AG08396 (cell line): Measurements from ENCODE around the gene SYF2.
"Not testable (repeated sequence)": the region's sequence is repeated elsewhere in the genome, so short reads cannot be mapped to it uniquely, and the experiment has no call there.

Experiments used
- DNase-seq: peaks from one replicate; pipeline ENCODE4 v3.0.0; 2012; ENCODE audit warnings: low spot score, mixed read lengths

Gene SYF2

DNA sequence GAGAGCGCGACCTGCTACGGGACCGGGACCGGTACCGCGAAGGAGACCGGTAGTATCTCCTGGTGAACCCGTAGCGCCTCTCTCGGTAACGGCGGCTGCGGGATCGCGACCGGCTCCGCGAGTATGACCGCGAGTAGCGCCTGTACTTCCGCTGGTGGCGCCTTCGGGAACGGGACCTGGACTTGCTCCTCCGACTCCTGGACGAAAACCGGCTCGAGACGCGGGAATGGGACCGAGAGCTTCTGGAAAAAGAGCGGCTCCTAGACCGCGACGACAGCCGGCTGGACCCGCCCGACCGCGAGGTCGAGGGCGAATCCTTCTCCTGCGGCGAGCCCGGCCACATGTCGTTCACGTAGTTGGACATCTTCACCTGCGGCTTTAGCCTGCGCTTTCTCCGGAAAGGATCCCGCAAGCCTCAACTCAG is 14.3 kb upstream of the SYF2 start:
- no peak for DNase-seq

- peak; percentile 48 for DNase-seq
Observed at GRCh38 chr1:25245809-25246599, 13.7 kb upstream of the SYF2 start.

- DNase-seq, result no peak
Observed at GRCh38 chr1:25245393-25245792, 13.1 kb upstream of the SYF2 start.

DNA sequence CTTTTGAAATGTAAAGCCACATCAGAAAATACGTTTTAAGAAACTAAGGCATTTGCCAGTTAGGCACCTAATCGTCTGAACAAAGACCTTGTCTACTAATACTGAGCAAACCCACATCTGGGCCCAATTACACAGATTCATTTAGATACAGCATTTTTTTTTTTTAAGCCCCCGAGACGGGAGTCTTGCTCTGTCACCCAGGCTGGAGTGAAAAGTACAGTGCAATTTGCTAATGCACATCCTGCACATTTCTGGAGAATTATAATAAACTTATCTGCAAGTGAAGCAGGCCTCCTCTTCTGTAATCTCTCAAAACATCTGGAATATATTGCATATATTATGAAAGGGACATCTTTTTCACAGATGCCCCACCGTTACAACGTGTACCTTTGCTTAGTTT is 11.6 kb upstream of the SYF2 start:
- no peak for DNase-seq

DNA sequence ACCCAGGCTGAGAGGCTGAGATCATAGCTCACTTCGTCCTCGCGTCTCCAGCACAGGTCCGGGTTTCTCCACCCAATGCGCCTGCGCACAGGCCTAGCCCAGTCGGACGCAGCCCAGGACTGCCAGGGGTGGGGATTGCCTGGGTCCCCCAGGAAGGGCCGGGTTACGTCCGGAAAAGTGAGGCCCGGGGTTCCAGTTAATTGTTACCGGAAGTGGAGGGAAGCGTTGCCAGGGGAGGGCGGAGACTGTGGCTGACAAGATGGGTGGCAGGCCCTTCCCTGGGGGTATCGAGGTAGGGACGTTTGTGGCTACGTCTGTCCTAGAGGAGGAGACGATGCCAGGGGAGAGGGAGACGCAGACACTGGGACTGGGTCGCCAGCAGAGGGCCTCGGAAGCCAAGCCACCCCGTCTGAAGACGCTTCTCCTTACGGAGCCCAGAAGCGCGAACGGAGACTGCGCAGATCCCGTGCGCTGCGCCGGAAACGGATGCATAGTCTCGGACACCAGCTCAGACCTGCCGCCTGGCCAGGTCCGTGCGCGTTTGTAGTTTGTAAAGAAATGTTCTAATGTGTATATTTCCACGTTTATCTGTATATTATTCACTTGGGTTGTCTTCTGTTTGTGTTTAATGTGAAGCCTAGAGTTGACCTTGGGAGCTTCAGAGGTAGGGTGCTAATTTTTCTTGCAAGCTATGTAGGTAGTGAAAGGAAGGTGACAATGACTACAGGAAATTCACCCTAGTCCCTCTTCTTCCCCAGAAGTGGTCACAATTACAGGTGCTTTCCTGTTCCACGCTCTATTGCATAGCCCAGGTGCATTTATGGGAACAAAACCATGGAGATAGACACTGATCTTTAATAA is 7.6 kb upstream of the SYF2 start:
- peak; percentile 89 for DNase-seq

DNA sequence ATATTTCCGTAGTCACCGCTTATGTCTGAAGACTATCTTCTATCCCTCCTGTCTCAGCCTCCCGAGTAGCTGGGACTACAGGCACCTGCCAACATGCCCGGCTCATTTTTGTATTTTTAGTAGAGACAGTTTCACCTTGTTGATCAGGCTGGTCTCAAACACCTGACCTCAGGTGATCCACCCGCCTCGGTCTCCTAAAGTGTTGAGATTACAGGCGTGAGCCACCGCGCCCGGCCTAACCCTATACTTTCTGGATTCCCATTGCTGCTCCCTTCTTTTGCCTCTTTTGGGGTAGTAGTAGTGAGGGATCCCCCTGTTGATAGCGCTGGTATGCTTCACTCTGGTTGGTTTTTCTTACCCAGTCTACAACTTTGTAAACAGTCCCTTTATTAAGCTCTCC is 5.7 kb upstream of the SYF2 start:
- DNase-seq, result no peak

DNA sequence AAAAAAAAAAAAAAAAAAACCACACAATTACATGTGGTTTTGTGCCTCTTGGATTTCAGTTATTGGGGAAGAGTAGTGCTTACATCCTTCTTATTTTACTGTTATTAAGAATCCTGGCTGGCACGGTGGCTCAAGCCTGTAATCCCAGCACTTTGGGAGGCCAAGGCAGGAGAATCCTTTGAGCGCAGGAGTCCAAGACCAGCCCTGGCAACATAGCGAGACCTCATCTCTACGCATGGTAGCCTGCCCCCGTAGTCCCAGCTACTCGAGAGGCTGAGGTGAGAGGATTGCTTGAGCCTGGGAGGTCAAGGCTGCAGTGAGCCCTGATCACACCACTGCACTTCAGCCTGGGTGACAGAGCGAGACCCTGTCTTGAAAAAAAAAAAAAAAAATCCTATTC is 4.0 kb upstream of the SYF2 start:
- DNase-seq, result not testable (repeated sequence)

- DNase-seq, result not testable (repeated sequence)
Observed at GRCh38 chr1:25235411-25235810, 3.1 kb upstream of the SYF2 start.

DNA sequence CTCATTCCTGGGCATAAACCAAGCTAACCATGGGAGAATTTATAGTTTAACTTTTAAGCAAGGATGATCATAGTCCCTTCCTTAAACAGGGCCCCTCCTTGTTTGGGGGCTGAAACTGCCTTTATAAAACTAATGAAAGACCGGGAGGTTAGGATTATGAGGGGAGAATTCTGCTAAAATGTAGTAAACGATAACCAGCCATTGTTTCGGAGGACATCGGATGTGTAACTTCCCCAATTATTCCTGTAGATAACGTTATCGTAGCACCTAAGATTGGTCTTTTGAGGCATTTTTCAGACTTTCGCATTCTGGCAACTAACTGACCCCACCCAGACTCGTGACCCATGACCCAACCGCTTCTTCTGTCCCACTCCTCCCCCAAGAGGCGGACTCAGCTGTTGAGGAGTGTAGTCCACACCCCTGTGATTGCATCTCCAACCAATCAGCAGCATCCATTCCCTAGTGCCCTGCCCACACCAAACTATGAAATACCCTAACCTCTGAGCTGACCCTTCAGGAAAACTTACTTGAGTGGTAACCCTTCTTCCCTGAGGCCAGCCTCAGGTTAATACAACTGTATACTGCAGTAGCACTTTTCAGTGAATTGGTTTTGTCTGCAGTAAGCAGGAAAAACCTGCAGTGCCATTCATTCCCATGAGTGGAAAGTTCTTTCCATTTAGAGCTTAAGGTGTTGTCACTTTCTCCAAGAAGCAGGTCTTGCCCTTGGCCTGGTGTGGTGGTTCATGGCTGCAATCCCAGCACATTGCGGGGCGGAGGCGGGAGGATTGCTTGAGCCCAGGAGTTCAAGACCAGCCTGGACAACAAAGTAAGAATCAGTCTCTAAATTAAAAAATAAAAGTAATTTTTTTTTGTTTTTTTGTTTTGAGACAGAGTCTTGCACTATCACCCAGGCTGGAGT is 823 bp upstream of the SYF2 start:
- DNase-seq, result peak; percentile 84

GRCh38 chr1:25223471-25223870 is 8.8 kb downstream of the SYF2 start:
- DNase-seq, result no peak

- no peak for DNase-seq
Observed at GRCh38 chr1:25222606-25223005, 9.7 kb downstream of the SYF2 start.

DNA sequence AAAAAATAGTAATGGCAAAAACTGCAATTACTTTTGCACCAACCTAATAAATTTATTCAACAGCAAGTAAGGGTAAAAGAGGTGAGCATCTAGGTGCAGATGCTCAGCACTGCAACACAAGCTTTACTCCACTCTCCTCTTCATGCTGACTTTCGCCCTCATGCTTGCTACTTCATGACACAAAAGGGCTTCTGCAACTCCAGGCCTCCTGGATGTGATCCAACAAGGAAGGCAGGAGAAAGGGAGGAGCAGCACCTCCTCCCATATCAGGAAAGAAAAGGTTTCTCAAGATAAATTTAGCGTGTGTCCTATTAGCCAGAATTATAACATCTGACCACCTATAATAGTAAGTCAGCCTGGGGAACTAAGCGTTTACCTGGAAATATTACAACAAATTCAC is 11.6 kb downstream of the SYF2 start:
- DNase-seq, result no peak

DNA sequence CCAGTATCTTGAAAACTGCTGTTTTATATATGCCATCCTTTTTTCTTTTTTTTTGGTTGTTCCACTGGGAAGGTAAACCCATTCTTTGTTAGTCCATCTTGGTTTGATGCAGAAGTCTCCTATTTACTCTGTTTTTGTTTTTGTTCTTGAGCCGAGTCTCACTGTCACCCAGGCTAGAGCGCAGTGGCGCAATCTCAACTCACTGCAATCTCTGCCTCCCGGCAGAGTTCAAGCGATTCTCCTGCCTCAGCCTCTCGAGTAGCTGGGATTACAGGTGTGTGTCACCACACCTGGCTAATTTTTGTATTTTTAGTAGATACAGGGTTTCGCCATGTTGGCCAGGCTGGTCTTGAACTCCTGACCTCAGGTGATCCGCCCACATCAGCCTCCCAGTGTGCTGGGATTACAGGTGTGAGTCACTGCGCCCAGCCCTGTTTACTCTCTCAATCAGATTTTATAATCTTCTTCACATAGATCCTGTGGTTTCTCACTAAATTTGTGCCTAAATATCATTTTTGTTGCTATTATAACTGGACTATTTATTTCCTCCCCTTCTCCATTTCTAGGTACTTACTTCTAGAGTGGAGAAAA is 12.5 kb downstream of the SYF2 start:
- no peak for DNase-seq

DNA sequence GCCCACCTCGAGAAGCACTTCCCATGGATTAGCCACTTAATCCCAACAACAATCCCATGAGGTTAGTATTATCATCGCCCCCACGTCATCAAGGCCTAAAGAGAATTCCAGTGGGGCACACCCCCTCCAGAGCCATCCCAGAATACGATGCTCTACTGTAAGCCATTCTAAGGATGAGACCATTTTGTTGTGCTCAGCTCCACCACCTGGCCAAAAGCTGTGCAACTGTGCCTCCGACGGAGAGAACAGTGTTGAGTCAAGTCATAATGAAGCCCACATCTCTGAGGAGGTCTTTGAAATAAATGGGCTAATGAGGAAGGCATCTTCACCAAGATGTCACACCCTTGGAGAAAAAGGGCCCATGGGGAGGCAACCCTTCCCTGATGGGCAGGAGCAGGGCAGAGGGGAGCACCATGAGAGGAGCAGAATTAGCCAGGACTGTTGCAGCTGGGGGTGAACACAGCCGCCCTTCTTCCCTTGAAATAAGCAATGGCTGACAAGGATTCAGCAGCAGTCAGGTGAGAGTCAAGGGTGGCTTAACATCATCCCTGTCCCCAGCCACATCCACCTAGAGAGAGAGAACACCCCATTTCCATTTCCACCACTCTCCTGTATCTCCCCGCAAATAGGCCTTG is 14.6 kb downstream of the SYF2 start:
- no peak for DNase-seq

DNA sequence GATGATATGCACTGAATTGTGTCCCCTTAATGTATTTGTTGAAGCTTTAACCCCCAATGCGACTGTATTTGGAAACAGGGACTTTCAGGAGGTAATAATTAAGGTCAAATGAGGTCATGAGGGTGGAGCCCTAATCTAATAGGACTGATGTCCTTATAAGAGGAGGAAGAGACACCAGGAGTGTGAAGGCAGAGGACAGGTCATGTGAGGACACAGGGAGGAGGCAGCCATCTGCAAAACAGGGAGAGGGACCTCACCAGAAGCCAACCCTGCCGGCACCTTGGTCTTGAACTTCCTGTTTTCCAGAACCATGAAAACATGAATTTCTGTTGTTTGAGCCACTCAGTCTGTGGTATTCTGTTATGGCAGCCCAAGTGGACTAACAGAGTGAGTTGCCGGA is 15.3 kb downstream of the SYF2 start:
- DNase-seq, result no peak

DNA sequence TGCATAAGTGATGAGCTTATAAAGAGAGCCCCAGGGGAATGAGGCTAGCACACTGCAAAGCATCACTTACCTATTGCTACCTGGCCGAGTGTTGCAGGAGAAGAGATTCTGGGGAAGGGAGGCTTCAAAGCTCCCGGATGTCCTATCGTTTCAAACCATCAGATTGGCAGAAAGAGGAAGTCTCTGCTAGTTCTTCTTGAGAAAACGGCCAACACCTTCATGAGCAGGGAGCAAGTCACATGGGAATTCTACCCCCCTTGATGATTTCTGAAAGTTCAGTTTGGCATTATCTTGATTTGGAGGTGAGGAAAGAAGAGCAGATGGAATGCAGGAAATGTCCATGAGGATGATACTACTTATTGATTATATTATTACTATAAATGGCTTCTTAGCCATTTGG is 16.2 kb downstream of the SYF2 start:
- DNase-seq, result no peak

GRCh38 chr1:25212725-25213124 is 19.6 kb downstream of the SYF2 start:
- no peak for DNase-seq

GRCh38 chr1:25210728-25211127 is 21.6 kb downstream of the SYF2 start:
- no peak for DNase-seq

DNA sequence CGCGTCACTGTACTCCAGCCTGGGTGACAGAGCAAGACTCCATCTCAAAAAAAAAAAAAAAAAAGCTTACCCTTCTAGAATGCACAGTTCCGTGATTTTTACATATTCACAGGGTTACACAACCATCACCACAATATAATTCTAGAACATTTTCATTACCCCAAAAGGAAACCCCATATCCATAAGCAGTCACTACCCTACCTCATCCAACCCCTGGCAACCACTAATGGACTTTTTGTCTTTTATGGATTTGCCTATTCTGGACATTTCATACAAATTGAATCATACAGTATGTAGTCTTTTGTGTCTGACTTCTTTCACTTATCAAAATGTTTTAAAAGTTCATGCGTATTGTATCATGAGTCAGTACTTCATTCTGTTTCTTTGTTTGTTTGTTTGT is 22.8 kb downstream of the SYF2 start:
- no peak for DNase-seq

GRCh38 chr1:25208561-25209222 is 23.6 kb downstream of the SYF2 start:
- DNase-seq, result no peak

GRCh38 chr1:25208092-25208491 is 24.2 kb downstream of the SYF2 start:
- DNase-seq, result no peak
